Peyer's patch (tissue), 4 donors: ENCODE measurements around the gene CLK2.

Experiments
- CTCF ChIP-seq, 6 experiments: fragments of 450-650 bp in 4 of 6; fragments of 200-600 bp in 2 of 6; sonication (generic) in 1 of 6; IDR thresholded peaks; one replicate each; pipeline ENCODE4 v1.5.1; 2017 to 2019; ENCODE audit warnings: antibody characterized with exemption in 6 of 6, mild to moderate bottlenecking in 3 of 6, moderate library complexity in 1 of 6
- POLR2A ChIP-seq, 2 donors: fragments of 450-650 bp; IDR thresholded peaks; one replicate each; pipeline ENCODE4 v1.5.1; 2017; ENCODE audit warnings: antibody characterized with exemption in 2 of 2, mild to moderate bottlenecking in 2 of 2, moderate library complexity in 2 of 2

GRCh38 chr1:155293086-155293749 lies 19.9 kb upstream of the CLK2 start:
- TF ChIP-seq CTCF (IDR thresholded peaks at IDR 0.05) (no peak), POLR2A (IDR thresholded peaks at IDR 0.05) (no peak)
